A673 (cell line): ENCODE measurements around the gene EYS. TPM values are rescaled to one million over a fixed set of nuclear protein-coding genes. Genes with fewer than 3 reads are reported as not detected.

Experiments
- BruUV-seq: library from RNA; stranded (reverse); fragments of 400-500 nt; replicated peaks from 2 replicates; lab custom pipeline; 2021; lab: Mats Ljungman, UMichigan
- CTCF ChIA-PET: fragments of 300-600 bp; sonication (Branson Sonifier 250); formaldehyde crosslinking; loops from one replicate; lab custom pipeline; 2022; ENCODE audit warnings: antibody characterized with exemption; lab: Charles Lee
- POLR2A ChIA-PET: fragments of 300-600 bp; sonication (Branson Sonifier 250); formaldehyde crosslinking; loops from one replicate; lab custom pipeline; 2022; ENCODE audit warnings: antibody characterized with exemption; ENCODE audit not compliant: low non-redundant PET; lab: Charles Lee
- DNase-seq: peaks from one replicate; pipeline ENCODE4 v3.0.0-alpha.2; 2015; ENCODE audit warnings: low spot score
- H3K27ac ChIP-seq: fragments of 200-600 bp; sonication (generic); 2 replicates; pipeline ENCODE4 v1.5.1; 2016; ENCODE audit warnings: mixed run types, low read depth, mild to moderate bottlenecking, mixed read lengths, antibody characterized with exemption, low read length; ENCODE audit not compliant: poor library complexity, severe bottlenecking
- H3K27me3 ChIP-seq: fragments of 200-600 bp; sonication (generic); replicated peaks from 2 replicates; pipeline ENCODE4 v1.6.1; 2017; ENCODE audit warnings: mixed run types, low read depth, mild to moderate bottlenecking, mixed read lengths, antibody characterized with exemption, low read length; ENCODE audit not compliant: insufficient read depth, poor library complexity
- H3K36me3 ChIP-seq: fragments of 200-600 bp; sonication (generic); 2 replicates; pipeline ENCODE4 v1.6.1; 2016; ENCODE audit warnings: mixed run types, mild to moderate bottlenecking, mixed read lengths, antibody characterized with exemption, low read length; ENCODE audit not compliant: insufficient read depth, poor library complexity, severe bottlenecking
- H3K4me1 ChIP-seq: fragments of 200-600 bp; sonication (generic); 2 replicates; pipeline ENCODE4 v1.6.1; 2017; ENCODE audit warnings: mixed run types, mild to moderate bottlenecking, mixed read lengths, antibody characterized with exemption, low read length; ENCODE audit not compliant: insufficient read depth, poor library complexity, severe bottlenecking
- H3K4me3 ChIP-seq: fragments of 200-600 bp; sonication (generic); 2 replicates; pipeline ENCODE4 v1.5.1; 2016; ENCODE audit warnings: low read depth, mixed run types, mild to moderate bottlenecking, mixed read lengths, low read length; ENCODE audit not compliant: poor library complexity, severe bottlenecking
- H3K9me3 ChIP-seq: fragments of 200-600 bp; sonication (generic); 2 replicates; pipeline ENCODE4 v1.6.1; 2016; ENCODE audit warnings: mixed run types, low read depth, mild to moderate bottlenecking, mixed read lengths, antibody characterized with exemption, low read length; ENCODE audit not compliant: poor library complexity, severe bottlenecking
- EZH2 ChIP-seq: fragments of 200-600 bp; sonication (generic); IDR thresholded peaks from 2 replicates; pipeline ENCODE4 v1.6.1; 2017; ENCODE audit warnings: borderline replicate concordance, low read depth, mild to moderate bottlenecking, mixed read lengths, antibody characterized with exemption, low read length; ENCODE audit not compliant: poor library complexity, severe bottlenecking
- intact Hi-C: fragments of 100-400 bp; cut with micrococcal nuclease; formaldehyde crosslinking; loops from one replicate; pipeline ENCODE4 v1.10.0; 2022; ENCODE audit not compliant: unreplicated experiment
- total RNA-seq: library from RNA; stranded (reverse); gene quantifications from 2 replicates; pipeline ENCODE4 v1.2.3, GENCODE V29; 2021
- TF ChIP-seq, protein P1 (sequence below): fragments of 300-800, 200-600 bp; sonication (generic); conservative IDR thresholded peaks from 2 replicates; pipeline ENCODE4 v1.5.1; 2017; ENCODE audit warnings: low read depth, mild to moderate bottlenecking, antibody characterized with exemption, low read length, moderate library complexity, mixed read lengths

EYS gene
- total RNA-seq, 1 experiment from 2014 or later: 0.47 TPM

DNA sequence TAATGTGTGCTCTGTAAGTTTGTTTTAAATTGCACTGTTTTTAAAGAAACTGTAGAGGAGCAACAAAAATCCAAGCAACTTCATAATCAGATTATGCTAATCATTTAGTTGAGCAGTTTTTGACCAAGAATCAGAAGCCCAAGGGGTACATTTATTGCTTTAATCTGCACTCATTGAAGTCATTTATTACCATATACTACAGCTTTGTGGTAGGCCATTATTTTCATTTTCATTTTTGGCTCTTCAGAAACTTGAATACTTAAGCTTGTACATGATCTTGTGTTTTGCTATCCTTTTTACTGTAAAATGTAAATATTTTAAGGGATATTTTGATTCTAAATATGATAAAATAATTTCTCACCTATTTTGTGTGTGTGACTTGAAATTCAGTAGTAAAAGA lies 1992.9 kb downstream of the EYS start:
- TF ChIP-seq, protein P1, sequence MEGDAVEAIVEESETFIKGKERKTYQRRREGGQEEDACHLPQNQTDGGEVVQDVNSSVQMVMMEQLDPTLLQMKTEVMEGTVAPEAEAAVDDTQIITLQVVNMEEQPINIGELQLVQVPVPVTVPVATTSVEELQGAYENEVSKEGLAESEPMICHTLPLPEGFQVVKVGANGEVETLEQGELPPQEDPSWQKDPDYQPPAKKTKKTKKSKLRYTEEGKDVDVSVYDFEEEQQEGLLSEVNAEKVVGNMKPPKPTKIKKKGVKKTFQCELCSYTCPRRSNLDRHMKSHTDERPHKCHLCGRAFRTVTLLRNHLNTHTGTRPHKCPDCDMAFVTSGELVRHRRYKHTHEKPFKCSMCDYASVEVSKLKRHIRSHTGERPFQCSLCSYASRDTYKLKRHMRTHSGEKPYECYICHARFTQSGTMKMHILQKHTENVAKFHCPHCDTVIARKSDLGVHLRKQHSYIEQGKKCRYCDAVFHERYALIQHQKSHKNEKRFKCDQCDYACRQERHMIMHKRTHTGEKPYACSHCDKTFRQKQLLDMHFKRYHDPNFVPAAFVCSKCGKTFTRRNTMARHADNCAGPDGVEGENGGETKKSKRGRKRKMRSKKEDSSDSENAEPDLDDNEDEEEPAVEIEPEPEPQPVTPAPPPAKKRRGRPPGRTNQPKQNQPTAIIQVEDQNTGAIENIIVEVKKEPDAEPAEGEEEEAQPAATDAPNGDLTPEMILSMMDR: no peak
- TF ChIP-seq EZH2: no peak
- BruUV-seq: no TSS peak
- H3K27ac ChIP-seq: no peak overlapping the region
- POLR2A ChIA-PET: no interaction called here
- H3K4me1 ChIP-seq: no peaks in the 10 kb centered on the region
- DNase-seq: no peak
- H3K36me3 ChIP-seq: peaks cover 43% of the 10 kb centered on the region
- no peaks in the 10 kb centered on the region for H3K9me3 ChIP-seq
- CTCF ChIA-PET: no interaction called here
- intact Hi-C loops: no loop called here
- H3K27me3 ChIP-seq: no peaks in the 10 kb centered on the region
- no peak overlapping the region for H3K4me3 ChIP-seq

- Histone ChIP-seq H3K4me1 (no peaks in the 10 kb centered on the region), H3K4me3 (no peak overlapping the region), H3K9me3 (no peaks in the 10 kb centered on the region), H3K36me3 (peaks cover 49% of the 10 kb centered on the region), H3K27me3 (no peaks in the 10 kb centered on the region), H3K27ac (no peak overlapping the region)
- intact Hi-C loops: no loop called here
- CTCF ChIA-PET: no interaction called here
- TSS peak; percentile 41 for BruUV-seq
- POLR2A ChIA-PET: no interaction called here
- TF ChIP-seq EZH2: no peak
- TF ChIP-seq, protein P1: no peak
- DNase-seq: no peak
Observed at GRCh38 chr6:63713332-63713731, 1993.7 kb downstream of the EYS start.

DNA sequence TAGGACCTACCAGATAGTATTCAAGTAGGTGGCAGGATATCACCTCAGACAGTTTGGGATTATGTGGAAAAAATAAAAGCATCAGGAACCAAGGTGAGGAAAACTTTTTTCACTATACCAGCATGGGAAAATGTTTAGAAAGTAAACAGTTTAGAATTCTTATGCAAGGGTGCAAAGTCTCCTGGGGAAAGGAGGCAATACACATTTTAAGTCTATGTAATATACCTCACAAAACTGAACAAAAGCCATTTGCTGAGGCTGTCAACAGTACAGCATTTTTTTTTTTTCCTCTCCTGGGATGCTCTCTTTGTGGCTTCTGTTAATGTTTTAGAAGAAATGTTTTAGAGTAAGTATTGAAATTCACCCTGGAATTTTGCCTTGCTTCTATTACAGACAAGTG lies 1997.9 kb downstream of the EYS start:
- no peaks in the 10 kb centered on the region for H3K9me3 ChIP-seq
- no peak for TF ChIP-seq EZH2
- DNase-seq: no peak
- H3K27me3 ChIP-seq: no peaks in the 10 kb centered on the region
- H3K36me3 ChIP-seq: peaks cover 72% of the 10 kb centered on the region
- no peaks in the 10 kb centered on the region for H3K4me1 ChIP-seq
- no peak overlapping the region for H3K4me3 ChIP-seq
- no TSS peak for BruUV-seq
- CTCF ChIA-PET: no interaction called here
- no peak overlapping the region for H3K27ac ChIP-seq
- POLR2A ChIA-PET: no interaction called here
- intact Hi-C loops: no loop called here

DNA sequence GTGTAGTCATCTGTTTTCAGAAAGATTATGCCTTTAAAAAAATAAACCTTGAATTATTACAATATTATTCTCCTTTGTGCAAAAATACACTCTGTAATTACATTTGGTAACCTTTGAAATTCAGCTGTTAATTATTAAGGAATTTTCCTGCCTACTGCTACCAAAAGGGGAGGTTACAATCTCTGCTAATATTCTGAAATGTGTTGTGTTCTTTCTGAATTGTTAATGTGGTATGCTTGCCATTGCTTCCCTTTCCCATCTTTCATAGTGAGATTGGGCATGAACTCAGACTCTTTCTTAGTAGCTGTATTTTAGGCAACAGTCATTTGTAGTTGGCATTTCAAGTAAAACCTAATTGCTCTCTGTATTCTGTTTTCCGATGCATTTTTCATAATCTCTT lies 1998.4 kb downstream of the EYS start:
- Histone ChIP-seq H3K9me3 (no peaks in the 10 kb centered on the region), H3K36me3 (peaks cover 77% of the 10 kb centered on the region), H3K4me3 (no peak overlapping the region), H3K27me3 (no peaks in the 10 kb centered on the region), H3K27ac (no peak overlapping the region), H3K4me1 (no peaks in the 10 kb centered on the region)
- ChIA-PET POLR2A (no interaction called here), CTCF (no interaction called here)
- no TSS peak for BruUV-seq
- intact Hi-C loops: no loop called here
- TF ChIP-seq, protein P1: no peak
- TF ChIP-seq EZH2: no peak
- no peak for DNase-seq
